ENCODE results near the gene ANKRD28. TPM values are rescaled to one million over a fixed set of nuclear protein-coding genes. Genes with fewer than 3 reads are reported as not detected.
"Not testable (repeated sequence)": the region's sequence is repeated elsewhere in the genome, so short reads cannot be mapped to it uniquely, and the experiment has no call there.

Gene ANKRD28
- total and polyA plus RNA-seq, 2 of the 4 experiments (the other 2 are of a cell fraction) = 52.6 to 211 TPM

- H3K27me3 ChIP-seq (ENCODE audit: control insufficient read depth, insufficient read depth, low read length); H3K4me1 ChIP-seq (ENCODE audit: control insufficient read depth, insufficient read depth, low read length); H2BK15ac ChIP-seq (ENCODE audit: low read depth, low read length); H3K9ac ChIP-seq (ENCODE audit: low read depth, low read length); CTCF ChIA-PET; H2AK9ac ChIP-seq (replicated peaks; ENCODE audit: low read depth, low read length, poor library complexity); H3K4me3 ChIP-seq (ENCODE audit: insufficient read depth, low read depth, low read length); H4K20me1 ChIP-seq (ENCODE audit: insufficient read depth, low read length); in situ Hi-C loops (cut with MboI; ENCODE audit: low sequenced_read_pairs); H3K27ac ChIP-seq (ENCODE audit: insufficient read depth, low read length); H3K23ac ChIP-seq (ENCODE audit: low read depth, low read length); H4K8ac ChIP-seq (ENCODE audit: low read depth in 2 of 2, low read length in 2 of 2); H3K9me3 ChIP-seq (ENCODE audit: control insufficient read depth, insufficient read depth, low read length); H2AFZ ChIP-seq (replicated peaks; ENCODE audit: low read length, poor library complexity); intact Hi-C loops (cut with micrococcal nuclease); H2BK120ac ChIP-seq (ENCODE audit: low read depth, low read length); H3K18ac ChIP-seq (ENCODE audit: low read depth, low read length); H4K5ac ChIP-seq (ENCODE audit: low read depth, low read length); H2BK20ac ChIP-seq (ENCODE audit: low read depth, low read length); H2BK5ac ChIP-seq (ENCODE audit: low read depth, low read length, poor library complexity, severe bottlenecking); H3K14ac ChIP-seq (replicated peaks; ENCODE audit: low read depth, low read length); H4K91ac ChIP-seq (ENCODE audit: insufficient read depth, low read depth, low read length); H3K56ac ChIP-seq (ENCODE audit: extremely low read depth, insufficient read depth, low read length); H2AK5ac ChIP-seq (ENCODE audit: low read depth, low read length); dilution Hi-C loops (cut with HindIII; ENCODE audit: low sequenced_read_pairs, unreplicated experiment); H3K9me1 ChIP-seq (ENCODE audit: insufficient read depth, low read length); H3K4me2 ChIP-seq (ENCODE audit: low read depth, low read length); ATAC-seq (ENCODE audit: low read depth); DNase-seq; POLR2A ChIA-PET (ENCODE audit: unreplicated experiment); H3K4ac ChIP-seq (ENCODE audit: low read depth, low read length); BruUV-seq (replicated peaks); H3K79me1 ChIP-seq (ENCODE audit: low read depth in 1 of 2, low read length in 2 of 2): not testable (repeated sequence)
- H3K36me3 ChIP-seq (ENCODE audit: control insufficient read depth, insufficient read depth, low read length) = peaks cover 11% of the 10 kb centered on the region; the same call in 1 of the 2 replicates
- WGBS, 2 experiments (ENCODE audit: extremely low coverage in 2 of 2, insufficient read length in 1 of 2) = no CpG with 5 or more reads among the region's 26 CpGs
These were observed 55.5 kb downstream of the ANKRD28 start for GRCh38 chr3:15742236-15742635.

DNA sequence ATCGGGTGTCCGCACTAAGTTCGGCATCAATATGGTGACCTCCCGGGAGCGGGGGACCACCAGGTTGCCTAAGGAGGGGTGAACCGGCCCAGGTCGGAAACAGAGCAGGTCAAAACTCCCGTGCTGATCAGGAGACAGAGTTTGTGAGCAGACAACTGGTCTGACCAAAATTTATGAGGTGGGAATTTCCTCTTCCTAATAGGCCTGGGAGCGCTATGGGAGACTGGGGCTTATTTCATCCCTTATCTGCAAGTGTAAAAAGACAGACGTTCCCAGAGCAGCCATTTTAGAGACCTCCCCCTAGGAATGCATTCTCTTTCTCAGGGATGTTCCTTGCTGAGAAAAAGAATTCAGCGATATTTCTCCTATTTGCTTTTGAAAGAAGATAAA is 59.2 kb downstream of the ANKRD28 start:
- H4K8ac ChIP-seq (ENCODE audit: low read depth in 2 of 2, low read length in 2 of 2); ATAC-seq (ENCODE audit: low read depth); H3K4me3 ChIP-seq (ENCODE audit: insufficient read depth, low read depth, low read length); CTCF ChIA-PET; H4K91ac ChIP-seq (ENCODE audit: insufficient read depth, low read depth, low read length); H2AFZ ChIP-seq (replicated peaks; ENCODE audit: low read length, poor library complexity); dilution Hi-C loops (cut with HindIII; ENCODE audit: low sequenced_read_pairs, unreplicated experiment); H3K9me3 ChIP-seq (ENCODE audit: control insufficient read depth, insufficient read depth, low read length); H2AK9ac ChIP-seq (replicated peaks; ENCODE audit: low read depth, low read length, poor library complexity); H3K23ac ChIP-seq (ENCODE audit: low read depth, low read length); H3K9ac ChIP-seq (ENCODE audit: low read depth, low read length); H3K56ac ChIP-seq (ENCODE audit: extremely low read depth, insufficient read depth, low read length); H3K9me1 ChIP-seq (ENCODE audit: insufficient read depth, low read length); H3K18ac ChIP-seq (ENCODE audit: low read depth, low read length); H2AK5ac ChIP-seq (ENCODE audit: low read depth, low read length); H3K4me1 ChIP-seq (ENCODE audit: control insufficient read depth, insufficient read depth, low read length); H2BK5ac ChIP-seq (ENCODE audit: low read depth, low read length, poor library complexity, severe bottlenecking); H2BK120ac ChIP-seq (ENCODE audit: low read depth, low read length); H3K27ac ChIP-seq (ENCODE audit: insufficient read depth, low read length); H2BK15ac ChIP-seq (ENCODE audit: low read depth, low read length); H2BK20ac ChIP-seq (ENCODE audit: low read depth, low read length); H3K27me3 ChIP-seq (ENCODE audit: control insufficient read depth, insufficient read depth, low read length); H3K14ac ChIP-seq (replicated peaks; ENCODE audit: low read depth, low read length); in situ Hi-C loops (cut with MboI; ENCODE audit: low sequenced_read_pairs); intact Hi-C loops (cut with micrococcal nuclease); H4K5ac ChIP-seq (ENCODE audit: low read depth, low read length); BruUV-seq (replicated peaks); POLR2A ChIA-PET (ENCODE audit: unreplicated experiment); H4K20me1 ChIP-seq (ENCODE audit: insufficient read depth, low read length); DNase-seq; H3K4me2 ChIP-seq (ENCODE audit: low read depth, low read length); H3K4ac ChIP-seq (ENCODE audit: low read depth, low read length): not testable (repeated sequence)
- 88% methylated on average over 3 of the region's 11 CpGs; no CpG with 5 or more reads in 1 of the 2 experiments for WGBS, 2 experiments (ENCODE audit: extremely low coverage in 2 of 2, insufficient read length in 1 of 2)
- Histone ChIP-seq H3K36me3 (ENCODE audit: control insufficient read depth, insufficient read depth, low read length) (peaks cover 28% of the 10 kb centered on the region), H3K79me1 (ENCODE audit: low read depth in 1 of 2, low read length in 2 of 2) (peaks cover 3 to 33% of the 10 kb centered on the region in 2 experiments)

All from IMR-90 (cell line).